Renal cortical epithelial cell (primary cell): ENCODE data around the gene C14orf132. TPM values are rescaled to one million over a fixed set of nuclear protein-coding genes. Genes with fewer than 3 reads are reported as not detected.
"Not testable (repeated sequence)": the region's sequence is repeated elsewhere in the genome, so short reads cannot be mapped to it uniquely, and the experiment has no call there.

ENCODE experiments used
- DNase-seq: peaks from one replicate; pipeline ENCODE4 v3.0.0-alpha.2; 2011; ENCODE audit warnings: low read depth
- total RNA-seq: library from RNA; depleted of rRNA; stranded (reverse); fragments of >200 nt; gene quantifications from 2 replicates; pipeline ENCODE4 v1.2.3, GENCODE V29; 2014

C14orf132 gene
- total RNA-seq, 1 donor from 2014 or later, result 22.5 TPM

DNA sequence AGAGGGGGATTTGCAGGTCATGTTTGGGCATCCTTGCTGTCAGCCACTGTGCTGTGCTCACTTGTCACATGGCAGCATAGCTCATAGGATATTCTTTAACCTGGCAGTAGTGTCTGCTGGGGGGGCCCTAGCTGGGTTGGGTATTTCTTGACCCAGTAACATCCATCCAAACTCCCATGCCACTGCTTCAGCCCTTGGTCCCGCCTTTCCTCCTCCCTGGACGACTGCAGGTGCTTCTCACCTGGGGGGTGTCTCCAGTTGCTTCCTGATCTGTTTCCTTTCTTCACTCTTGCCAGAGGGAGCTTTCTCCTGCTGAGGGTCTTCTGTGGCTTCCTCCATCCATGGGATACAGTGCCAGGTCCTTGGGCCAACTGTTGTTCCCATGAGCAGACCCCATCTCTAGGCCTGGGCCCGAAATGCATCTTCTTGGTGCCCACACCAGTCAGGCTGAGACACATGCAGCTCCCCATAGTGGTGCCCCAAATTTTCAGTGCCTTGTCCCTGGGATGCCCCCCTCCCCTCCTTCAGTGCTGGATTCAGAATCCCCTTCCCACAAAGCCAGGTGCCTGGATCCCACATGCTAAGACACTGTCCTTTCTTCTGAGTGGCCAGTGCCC lies 20.5 kb downstream of the C14orf132 start:
- no peak for DNase-seq

GRCh38 chr14:96060186-96060933 lies 21.2 kb downstream of the C14orf132 start:
- no peak for DNase-seq

GRCh38 chr14:96062010-96062409 lies 22.8 kb downstream of the C14orf132 start:
- DNase-seq, result no peak

DNA sequence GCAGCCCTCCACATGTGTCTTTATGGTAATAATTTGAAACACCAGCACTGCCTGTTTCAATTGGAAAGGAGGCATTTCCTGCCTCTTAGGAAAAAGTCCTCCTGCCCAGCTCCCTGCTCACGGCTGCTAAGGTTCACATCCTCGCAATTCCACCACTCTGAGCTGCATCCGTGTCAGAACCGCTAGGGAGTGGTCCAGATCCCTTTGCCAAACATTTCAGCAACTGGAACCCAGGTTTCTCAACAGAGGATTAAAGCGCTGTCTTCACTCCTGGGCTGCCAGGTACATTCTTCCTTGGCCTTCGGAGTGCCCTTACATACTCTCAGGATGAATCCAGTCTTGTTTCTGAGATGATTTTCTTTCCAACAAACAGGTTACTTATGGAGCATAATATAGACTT lies 23.3 kb downstream of the C14orf132 start:
- DNase-seq, result no peak

DNA sequence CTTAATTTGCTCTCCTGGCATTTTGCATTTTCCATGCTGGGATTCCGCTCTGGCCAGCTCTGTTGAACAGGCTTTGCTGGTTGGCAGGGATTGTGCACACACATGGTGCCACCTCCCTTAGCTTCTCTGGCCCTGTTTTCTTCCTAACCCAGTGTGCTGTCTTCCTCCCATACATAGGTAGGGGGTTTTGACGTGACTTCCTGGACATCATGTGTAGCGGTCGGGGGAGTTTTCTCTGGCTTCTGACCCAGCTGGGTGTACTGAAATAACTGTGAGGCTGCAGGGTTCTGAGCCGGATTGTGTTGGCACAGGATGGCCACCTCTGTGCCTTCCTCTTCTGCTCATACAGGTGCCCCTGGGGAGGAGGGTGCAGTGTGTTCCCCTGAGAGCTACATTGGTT lies 25.7 kb downstream of the C14orf132 start:
- no peak for DNase-seq

GRCh38 chr14:96065661-96066459 lies 26.7 kb downstream of the C14orf132 start:
- no peak for DNase-seq

DNA sequence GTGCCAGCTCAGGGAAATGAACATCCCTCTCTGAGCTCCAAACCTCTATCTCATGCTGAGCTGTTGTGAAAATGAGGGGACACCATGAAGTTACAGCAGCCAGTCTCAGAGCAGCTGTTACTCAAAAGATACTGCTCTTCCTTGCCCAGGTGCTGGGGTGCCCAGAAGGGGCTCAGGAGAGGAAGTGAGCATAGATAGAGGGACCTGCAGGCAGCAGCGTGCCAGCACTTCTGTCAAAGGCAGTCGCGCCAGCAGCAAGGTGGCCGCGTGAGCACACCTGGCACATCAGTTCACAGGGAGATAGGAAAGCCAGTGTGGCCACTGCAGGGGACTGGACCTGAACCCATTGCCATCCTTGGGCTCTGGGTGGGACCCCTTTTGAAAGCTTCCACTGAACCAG lies 27.8 kb downstream of the C14orf132 start:
- DNase-seq, result no peak

DNA sequence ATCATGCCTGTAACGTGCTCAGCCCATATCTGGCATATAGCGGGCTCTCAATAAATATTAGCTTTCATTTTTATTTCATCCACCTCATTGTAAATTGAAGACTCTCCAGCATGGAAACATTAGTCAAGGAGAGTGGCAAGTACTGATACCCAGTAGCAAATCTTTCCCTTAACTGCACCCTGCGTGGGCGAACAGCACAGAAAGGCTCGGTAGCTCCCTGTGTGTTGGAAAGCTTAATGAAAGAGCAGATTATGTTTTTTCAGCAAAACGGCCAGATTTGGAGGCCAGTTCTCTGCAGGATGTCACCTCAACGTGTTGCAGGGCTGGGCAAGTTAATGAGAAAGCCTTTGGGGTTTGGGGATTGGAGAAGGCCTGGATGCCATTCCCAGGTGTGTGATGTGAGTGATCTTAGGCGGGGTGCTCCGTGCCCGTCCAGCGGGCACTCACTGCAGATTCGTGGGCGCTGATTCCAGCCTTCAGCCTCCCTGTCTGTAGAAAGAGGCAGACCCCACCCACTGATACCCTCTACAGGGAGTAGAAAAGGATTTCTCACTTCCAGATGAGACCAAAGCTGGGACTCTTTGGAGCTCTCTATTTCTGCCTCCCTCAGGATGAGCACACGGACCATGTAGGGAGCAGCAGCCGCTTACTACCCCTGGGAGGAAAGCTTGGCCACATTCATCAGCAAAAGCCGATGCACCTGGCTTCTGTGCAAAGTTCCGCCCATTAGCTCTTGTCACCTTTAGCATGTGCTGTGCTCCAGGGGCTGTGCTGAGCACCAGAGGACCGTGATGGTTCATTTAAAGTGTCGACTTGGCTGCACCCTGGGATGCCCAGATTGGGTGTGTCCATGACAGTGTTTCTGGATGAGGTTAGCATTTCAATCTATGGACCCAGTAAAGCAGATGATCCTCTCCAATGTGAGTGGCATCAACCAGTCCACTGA lies 29.1 kb downstream of the C14orf132 start:
- DNase-seq, result no peak

DNA sequence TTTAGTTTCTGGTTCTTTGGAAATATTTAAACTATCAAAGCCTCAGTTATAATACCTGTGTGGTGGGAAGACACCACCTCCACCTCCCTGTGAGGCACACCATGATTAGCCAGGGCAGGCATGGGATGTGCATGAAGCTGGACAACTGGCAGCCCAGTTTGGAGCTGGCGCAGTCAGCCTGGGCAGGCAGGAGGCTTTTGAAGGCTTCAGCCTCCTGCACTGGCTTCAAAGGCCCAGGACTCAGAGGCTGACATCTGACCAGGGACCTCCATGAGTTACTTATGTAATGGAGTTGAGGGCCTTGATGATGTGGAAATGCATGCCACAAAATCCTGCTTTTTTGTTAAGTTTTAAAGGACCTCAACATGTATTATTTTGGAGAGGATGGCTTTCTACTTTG lies 30.3 kb downstream of the C14orf132 start:
- no peak for DNase-seq

DNA sequence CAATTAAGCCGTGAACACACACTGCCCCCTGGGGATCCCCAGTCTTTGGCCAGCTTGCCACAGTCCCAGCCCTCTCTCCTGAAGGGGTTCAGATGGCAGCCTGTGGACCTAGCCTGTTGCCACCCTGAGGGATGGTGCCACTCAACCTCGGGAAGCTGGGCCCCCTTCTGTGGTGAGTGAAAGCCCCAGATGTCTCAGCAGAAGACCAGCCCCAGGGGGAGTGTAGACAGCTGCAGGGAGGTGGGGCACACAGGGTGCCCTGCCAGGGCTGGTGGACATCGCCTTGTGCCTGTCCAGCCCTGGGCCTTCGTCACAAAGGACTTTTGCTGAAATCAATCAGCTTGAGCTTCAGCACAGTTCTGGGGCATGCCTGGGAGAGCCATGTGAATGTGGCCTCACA lies 32.4 kb downstream of the C14orf132 start:
- DNase-seq, result no peak

DNA sequence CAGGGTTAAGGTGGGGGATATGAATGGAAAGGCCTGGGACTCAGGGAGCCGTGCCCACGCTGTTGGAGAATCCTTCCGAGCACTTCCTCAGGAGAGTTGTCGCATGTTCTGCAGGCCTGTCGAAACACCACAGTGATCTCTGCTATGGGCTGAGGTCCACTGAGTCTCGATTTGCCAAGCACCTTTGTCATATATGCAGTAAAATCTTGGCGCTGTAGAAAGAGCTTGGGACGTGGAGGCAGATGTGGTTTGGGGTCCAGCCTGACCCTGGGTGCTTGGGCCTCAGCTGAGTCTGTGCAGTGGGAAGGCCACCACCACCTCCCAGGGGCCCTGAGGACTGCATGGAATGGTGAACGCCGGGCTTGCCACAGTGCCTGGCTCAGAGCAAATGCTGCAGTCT lies 32.9 kb downstream of the C14orf132 start:
- DNase-seq, result no peak

DNA sequence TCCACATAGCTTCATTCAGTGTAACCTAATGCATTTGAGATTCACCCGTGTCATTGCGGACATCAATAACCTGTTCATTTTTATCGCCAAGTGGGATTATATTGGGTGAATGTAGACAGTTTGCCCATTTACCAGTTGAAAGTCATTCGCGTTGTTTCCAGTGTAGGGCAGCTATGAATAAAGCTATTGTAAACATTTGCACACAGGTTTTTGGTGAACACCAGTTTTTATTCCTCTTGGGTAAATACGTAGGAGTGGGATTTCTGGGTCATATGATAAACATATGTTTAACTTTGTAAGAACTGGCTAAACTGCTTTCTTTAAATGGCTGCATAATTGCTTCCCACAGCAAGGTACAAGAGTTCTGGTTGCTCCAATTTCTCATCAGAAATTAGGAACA lies 33.6 kb downstream of the C14orf132 start:
- no peak for DNase-seq

GRCh38 chr14:96073260-96074039 lies 34.3 kb downstream of the C14orf132 start:
- not testable (repeated sequence) for DNase-seq

DNA sequence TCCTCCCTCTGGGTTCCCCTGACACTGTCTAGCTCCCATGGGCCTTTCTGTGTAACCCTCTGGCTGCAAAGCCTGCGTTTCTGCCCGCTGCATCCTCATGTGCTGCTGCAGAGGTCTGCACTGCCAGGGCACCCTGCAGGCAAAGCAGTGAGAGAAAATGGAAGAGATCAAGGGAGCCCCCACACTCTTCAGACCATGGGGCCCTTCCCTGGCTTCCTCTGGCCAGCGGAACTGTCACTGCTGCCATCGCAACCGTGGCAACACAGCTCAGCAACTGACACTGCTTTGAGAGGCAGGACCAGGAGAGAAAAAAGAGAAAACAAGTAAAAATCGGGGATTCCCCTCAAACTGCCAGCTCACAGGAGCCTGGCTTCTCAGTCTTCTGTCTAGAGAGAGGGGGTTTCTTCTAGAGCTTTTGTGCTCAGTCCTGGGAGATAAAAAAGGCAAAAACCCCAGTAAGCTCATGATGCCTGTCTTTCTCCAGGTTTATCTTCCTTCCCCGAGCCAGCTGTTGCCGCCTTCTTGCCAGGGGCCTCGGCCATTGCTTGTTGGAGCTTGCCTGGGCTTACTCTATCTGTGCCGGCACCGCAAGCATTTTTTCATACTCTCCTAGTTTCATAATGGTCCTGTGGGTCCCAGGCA lies 38.9 kb downstream of the C14orf132 start:
- no peak for DNase-seq

DNA sequence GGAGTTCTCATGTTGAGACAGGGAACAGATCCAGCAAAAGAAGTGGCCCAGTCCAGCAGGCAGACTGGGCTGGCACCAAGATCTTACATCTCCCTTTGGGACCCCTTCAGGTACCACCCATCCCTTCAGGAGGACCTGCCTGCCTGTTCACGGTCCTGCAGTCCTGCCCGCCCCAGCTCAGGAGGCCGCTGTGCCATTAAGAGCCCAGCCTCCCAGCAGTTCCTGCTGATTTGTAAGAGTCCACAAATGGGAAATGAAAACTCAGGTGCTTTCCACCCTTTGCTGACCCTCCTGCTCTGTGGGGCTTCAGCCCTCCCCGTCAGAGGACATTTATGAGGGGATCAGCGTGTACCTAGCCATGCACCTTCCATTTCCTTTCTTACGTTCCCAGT lies 39.5 kb downstream of the C14orf132 start:
- DNase-seq, result no peak

DNA sequence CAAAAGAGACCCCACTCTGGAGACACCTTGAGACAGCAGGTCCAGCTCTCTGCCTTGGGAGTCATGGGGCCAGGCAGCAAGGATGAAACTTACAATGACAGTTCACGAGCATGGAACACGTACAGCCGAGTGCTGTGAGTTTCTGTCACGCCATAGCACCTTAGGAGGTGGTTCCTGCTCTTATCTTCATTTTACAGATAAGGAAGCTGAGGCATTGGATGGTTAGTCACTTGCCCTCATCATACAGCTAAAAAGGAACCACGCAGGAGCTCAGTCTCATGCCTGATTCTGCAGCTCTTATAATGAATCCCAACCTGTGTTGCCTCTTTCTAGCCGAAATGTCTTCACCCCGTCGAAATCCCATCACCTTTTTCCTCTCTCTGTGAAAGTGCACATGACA lies 39.9 kb downstream of the C14orf132 start:
- no peak for DNase-seq

- DNase-seq, result no peak
These were observed 41.4 kb downstream of the C14orf132 start for GRCh38 chr14:96080571-96080970.

- DNase-seq, result no peak
These were observed 42.1 kb downstream of the C14orf132 start for GRCh38 chr14:96081224-96081623.

GRCh38 chr14:96081767-96082400 lies 42.7 kb downstream of the C14orf132 start:
- DNase-seq, result no peak
